NCI-H2196 (cell line): ENCODE measurements around the gene GCSAM.

Experiments used
- DNase-seq: peaks from one replicate; lab custom pipeline; 2025; ENCODE audit not compliant: unreplicated experiment; lab: John Stamatoyannopoulos, UW

Gene GCSAM

GRCh38 chr3:112129925-112130637 is 3.0 kb downstream of the GCSAM start:
- DNase-seq: no peak

- DNase-seq: no peak
Observed at GRCh38 chr3:112128843-112129727, 4.0 kb downstream of the GCSAM start.

- no peak for DNase-seq
Observed at GRCh38 chr3:112127522-112128494, 5.2 kb downstream of the GCSAM start.

GRCh38 chr3:112126511-112126911 is 6.5 kb downstream of the GCSAM start:
- no peak for DNase-seq

- DNase-seq: no peak
Observed at GRCh38 chr3:112124907-112125607, 8.0 kb downstream of the GCSAM start.

- DNase-seq: no peak
Observed at GRCh38 chr3:112123548-112123947, 9.5 kb downstream of the GCSAM start.

- no peak for DNase-seq
Observed at GRCh38 chr3:112122870-112123269, 10.2 kb downstream of the GCSAM start.

GRCh38 chr3:112121577-112122547 is 11.2 kb downstream of the GCSAM start:
- no peak for DNase-seq

GRCh38 chr3:112119962-112120836 is 12.8 kb downstream of the GCSAM start:
- DNase-seq: no peak

GRCh38 chr3:112117841-112118571 is 15.0 kb downstream of the GCSAM start:
- DNase-seq: no peak

- DNase-seq: no peak
Observed at GRCh38 chr3:112117415-112117814, 15.6 kb downstream of the GCSAM start.

GRCh38 chr3:112116748-112117186 is 16.3 kb downstream of the GCSAM start:
- no peak for DNase-seq

- no peak for DNase-seq
Observed at GRCh38 chr3:112115806-112116383, 17.2 kb downstream of the GCSAM start.

- DNase-seq: no peak
Observed at GRCh38 chr3:112115161-112115739, 17.8 kb downstream of the GCSAM start.

GRCh38 chr3:112114576-112115160 is 18.4 kb downstream of the GCSAM start:
- no peak for DNase-seq

- DNase-seq: peak; percentile 86
Observed at GRCh38 chr3:112111785-112112402, 21.2 kb downstream of the GCSAM start.
